OCI-LY3 (cell line): ENCODE results near the gene CFAP57.
"Not testable (repeated sequence)": the region's sequence is repeated elsewhere in the genome, so short reads cannot be mapped to it uniquely, and the experiment has no call there.

Experiments
- H2AFZ ChIP-seq: fragments of 200-600, 300-600 bp; shearing (Covaris generic); 2 replicates; pipeline ENCODE4 v1.6.0; 2014; ENCODE audit warnings: antibody characterized with exemption, low read depth, low read length
- H3K27ac ChIP-seq: fragments of 200-600, 300-600 bp; sonication (generic); 2 replicates; pipeline ENCODE4 v1.5.1; 2014; ENCODE audit warnings: mild to moderate bottlenecking, low read length, moderate library complexity, mixed read lengths
- H3K27me3 ChIP-seq: fragments of 200-600, 300-600 bp; sonication (generic); 2 replicates; pipeline ENCODE4 v1.6.1; 2014; ENCODE audit warnings: low read depth, low read length, mixed read lengths
- H3K36me3 ChIP-seq: fragments of 200-600, 300-600 bp; sonication (generic); replicated peaks from 2 replicates; pipeline ENCODE3; 2014; ENCODE audit warnings: low read depth, low read length, mixed read lengths
- H3K4me1 ChIP-seq: fragments of 300-600, 200-600 bp; sonication (generic); 2 replicates; pipeline ENCODE4 v1.6.1; 2014; ENCODE audit warnings: low read length, mixed read lengths
- H3K4me2 ChIP-seq: fragments of 200-600, 300-600 bp; sonication (generic); 2 replicates; pipeline ENCODE4 v1.6.1; 2014; ENCODE audit warnings: low read length, mixed read lengths
- H3K4me3 ChIP-seq: fragments of 300-600, 200-600 bp; sonication (generic); 2 replicates; pipeline ENCODE4 v1.5.1; 2014; ENCODE audit warnings: antibody characterized with exemption, mild to moderate bottlenecking, low read length, moderate library complexity
- H3K79me2 ChIP-seq: fragments of 300-600, 200-600 bp; shearing (Covaris generic); 2 replicates; pipeline ENCODE4 v1.6.1; 2014; ENCODE audit warnings: mild to moderate bottlenecking, low read length, mixed read lengths
- H3K9ac ChIP-seq: fragments of 300-600, 200-600 bp; shearing (Covaris generic); 2 replicates; pipeline ENCODE4 v1.6.0; 2014; ENCODE audit warnings: mild to moderate bottlenecking, low read length, moderate library complexity
- H3K9me3 ChIP-seq: fragments of 200-600, 300-600 bp; shearing (Covaris generic); 2 replicates; pipeline ENCODE4 v1.6.1; 2014; ENCODE audit warnings: low read length, mixed read lengths; ENCODE audit not compliant: insufficient read depth
- H4K20me1 ChIP-seq: fragments of 200-600, 300-600 bp; sonication (generic); 2 replicates; pipeline ENCODE4 v1.6.1; 2016; ENCODE audit warnings: low read length, mixed read lengths; ENCODE audit not compliant: insufficient read depth
- CTCF ChIP-seq: fragments of 200-600, 300-600 bp; sonication (generic); IDR thresholded peaks from 2 replicates; pipeline ENCODE4 v1.5.1; 2014; ENCODE audit warnings: antibody characterized with exemption, low read length, low read depth
- EZH2phosphoT487 ChIP-seq: fragments of 200-600 bp; shearing (Covaris generic); IDR thresholded peaks from 2 replicates; pipeline ENCODE4 v1.6.1; 2018; ENCODE audit warnings: antibody characterized with exemption, mixed run types, low read depth

The CFAP57 gene

DNA sequence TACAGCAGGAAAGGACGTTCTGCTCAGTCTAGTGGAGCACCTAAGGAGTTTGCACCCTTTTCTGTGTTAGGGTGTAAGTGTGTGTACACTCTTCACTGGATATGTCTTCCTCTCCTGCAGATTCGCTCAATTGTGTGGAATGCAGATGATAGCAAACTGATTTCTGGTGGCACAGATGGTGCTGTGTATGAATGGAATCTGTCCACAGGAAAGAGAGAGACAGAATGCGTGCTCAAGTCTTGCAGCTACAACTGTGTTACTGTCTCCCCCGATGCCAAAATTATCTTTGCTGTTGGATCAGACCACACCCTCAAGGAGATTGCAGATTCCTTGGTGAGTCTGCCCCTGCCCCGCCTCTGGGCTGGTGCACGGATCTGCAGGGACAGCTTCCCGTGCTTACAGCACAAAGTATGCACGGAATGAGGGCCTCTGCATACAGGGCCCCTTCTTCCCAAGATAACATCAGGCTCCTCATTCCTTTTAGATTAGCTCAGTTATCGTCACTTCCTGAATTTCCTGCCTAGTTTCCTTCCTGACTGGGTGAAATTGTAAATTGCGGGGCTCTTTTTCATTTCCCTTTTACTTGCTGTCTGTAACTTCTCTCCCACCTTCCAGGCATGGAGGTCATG lies 34.6 kb downstream of the CFAP57 start:
- Histone ChIP-seq H2AFZ (no peak overlapping the region), H3K27ac (no peak overlapping the region), H3K27me3 (no peaks in the 10 kb centered on the region), H3K9ac (no peak overlapping the region), H3K4me1 (peaks cover 10% of the 10 kb centered on the region), H3K4me2 (no peak overlapping the region), H4K20me1 (no peaks in the 10 kb centered on the region), H3K9me3 (no peaks in the 10 kb centered on the region), H3K36me3 (no peaks in the 10 kb centered on the region), H3K79me2 (no peaks in the 10 kb centered on the region), H3K4me3 (no peak overlapping the region)
- no peak for TF ChIP-seq EZH2phosphoT487
- TF ChIP-seq CTCF = no peak

DNA sequence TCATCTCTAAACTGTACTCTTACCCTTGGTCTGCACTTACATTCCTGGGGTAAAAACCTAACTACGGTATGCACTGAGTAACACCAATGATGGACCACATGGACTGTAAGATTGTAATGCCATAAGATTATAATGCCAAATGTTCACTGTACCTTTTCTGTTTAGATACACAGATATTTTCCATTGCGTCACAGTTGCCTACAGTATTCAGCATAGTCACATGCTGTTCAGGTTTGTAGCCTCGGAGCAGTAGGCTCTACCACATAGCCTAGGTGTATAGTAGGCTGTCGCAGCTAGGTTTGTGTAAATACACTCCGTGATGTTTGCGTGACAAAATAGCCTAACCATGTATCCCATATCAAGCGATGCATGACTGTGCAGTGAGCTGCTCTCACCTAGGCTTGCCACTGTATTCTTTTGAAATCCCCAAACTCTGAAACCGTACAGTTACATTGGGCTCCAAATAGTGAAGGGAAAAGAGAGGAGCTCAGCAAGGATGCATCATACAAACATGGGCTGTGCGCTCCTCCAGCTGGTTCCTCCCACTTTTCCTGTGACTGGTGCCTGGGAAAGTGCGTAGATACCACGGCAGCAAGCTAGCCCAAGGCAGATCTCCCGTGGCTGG lies 35.2 kb downstream of the CFAP57 start:
- no peak overlapping the region for H3K9ac ChIP-seq
- H3K9me3 ChIP-seq = no peaks in the 10 kb centered on the region
- peaks cover 10% of the 10 kb centered on the region for H3K4me1 ChIP-seq
- no peaks in the 10 kb centered on the region for H3K27me3 ChIP-seq
- no peak overlapping the region for H3K27ac ChIP-seq
- no peaks in the 10 kb centered on the region for H3K79me2 ChIP-seq
- H2AFZ ChIP-seq = no peak overlapping the region
- H3K4me2 ChIP-seq = no peak overlapping the region
- TF ChIP-seq CTCF = no peak
- no peaks in the 10 kb centered on the region for H4K20me1 ChIP-seq
- no peaks in the 10 kb centered on the region for H3K36me3 ChIP-seq
- H3K4me3 ChIP-seq = no peak overlapping the region

DNA sequence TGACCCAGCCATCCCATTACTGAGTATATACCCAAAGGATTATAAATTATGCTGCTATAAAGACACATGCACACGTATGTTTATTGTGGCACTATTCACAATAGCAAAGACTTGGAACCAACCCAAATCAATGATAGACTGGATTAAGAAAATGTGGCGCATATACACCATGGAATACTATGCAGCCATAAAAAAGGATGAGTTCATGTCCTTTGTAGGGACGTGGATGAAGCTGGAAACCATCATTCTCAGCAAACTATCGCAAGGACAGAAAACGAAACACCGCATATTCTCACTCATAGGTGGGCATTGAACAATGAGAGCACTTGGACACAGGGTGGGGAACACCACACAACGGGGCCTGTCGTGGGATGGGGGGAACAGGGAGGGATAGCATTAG lies 36.1 kb downstream of the CFAP57 start:
- H3K4me2 ChIP-seq, H2AFZ ChIP-seq, H3K27me3 ChIP-seq, H3K27ac ChIP-seq, H3K9ac ChIP-seq, H3K9me3 ChIP-seq, H3K36me3 ChIP-seq, H3K4me3 ChIP-seq, H4K20me1 ChIP-seq, H3K79me2 ChIP-seq: not testable (repeated sequence)
- H3K4me1 ChIP-seq = peaks cover 10% of the 10 kb centered on the region

- no peak overlapping the region for H3K4me2 ChIP-seq
- TF ChIP-seq EZH2phosphoT487 (no peak), CTCF (no peak)
These were observed 42.6 kb downstream of the CFAP57 start for GRCh38 chr1:43214501-43215444.

More at GRCh38 chr1:43214501-43215444, 42.6 kb downstream of the CFAP57 start:
- no peaks in the 10 kb centered on the region for H4K20me1 ChIP-seq
- no peaks in the 10 kb centered on the region for H3K4me1 ChIP-seq
- H3K27me3 ChIP-seq = no peaks in the 10 kb centered on the region
- no peak overlapping the region for H3K9ac ChIP-seq
- no peak overlapping the region for H3K4me3 ChIP-seq
- no peaks in the 10 kb centered on the region for H3K9me3 ChIP-seq
- H3K79me2 ChIP-seq = no peaks in the 10 kb centered on the region
- no peak overlapping the region for H2AFZ ChIP-seq
- H3K36me3 ChIP-seq = no peaks in the 10 kb centered on the region
- H3K27ac ChIP-seq = no peak overlapping the region
